Endodermal cell (in vitro differentiated cells): ENCODE results near the gene COQ5. TPM values are rescaled to one million over a fixed set of nuclear protein-coding genes. Genes with fewer than 3 reads are reported as not detected.

Experiments
- DNase-seq: peaks from one replicate; pipeline ENCODE4 v3.0.0-alpha.2; 2017
- H3K27ac ChIP-seq: 2 replicates; pipeline ENCODE4 v1.5.1; 2013; ENCODE audit warnings: mild to moderate bottlenecking, low read depth, low read length, moderate library complexity
- H3K27me3 ChIP-seq: 2 replicates; pipeline ENCODE4 v1.6.1; 2013; ENCODE audit warnings: mild to moderate bottlenecking, low read length, moderate library complexity; ENCODE audit not compliant: insufficient read depth, control insufficient read depth, poor library complexity, severe bottlenecking
- H3K36me3 ChIP-seq: 2 replicates; pipeline ENCODE4 v1.7.0; 2013; ENCODE audit warnings: mild to moderate bottlenecking, low read length, moderate library complexity; ENCODE audit not compliant: control insufficient read depth, insufficient read depth
- H3K4me1 ChIP-seq: one replicate; pipeline ENCODE4 v1.7.0; 2013; ENCODE audit warnings: low read length; ENCODE audit not compliant: control insufficient read depth, insufficient read depth
- H3K4me3 ChIP-seq: 2 replicates; pipeline ENCODE4 v1.5.1; 2013; ENCODE audit warnings: mild to moderate bottlenecking, low read length, moderate library complexity
- H3K9ac ChIP-seq: 2 replicates; pipeline ENCODE4 v1.6.1; 2013; ENCODE audit warnings: mild to moderate bottlenecking, low read length, moderate library complexity; ENCODE audit not compliant: poor library complexity, severe bottlenecking; ENCODE audit errors: extremely low read depth
- H3K9me3 ChIP-seq: 2 replicates; pipeline ENCODE4 v1.6.1; 2013; ENCODE audit warnings: mild to moderate bottlenecking, low read length, moderate library complexity; ENCODE audit not compliant: control insufficient read depth
- H3K27ac Mint-ChIP-seq: 2 replicates; pipeline ENCODE4 v1.8.0; 2020; ENCODE audit warnings: mixed read lengths
- H3K27me3 Mint-ChIP-seq: 2 replicates; pipeline ENCODE4 v1.8.0; 2021; ENCODE audit warnings: mild to moderate bottlenecking, mixed read lengths; ENCODE audit not compliant: insufficient read depth
- H3K36me3 Mint-ChIP-seq: 2 replicates; pipeline ENCODE4 v1.8.0; 2020; ENCODE audit warnings: low read depth, mixed read lengths
- H3K4me1 Mint-ChIP-seq: 2 replicates; pipeline ENCODE4 v1.8.0; 2020; ENCODE audit warnings: mixed read lengths
- H3K4me3 Mint-ChIP-seq: 2 replicates; pipeline ENCODE4 v1.8.0; 2020; ENCODE audit warnings: mild to moderate bottlenecking, moderate library complexity, mixed read lengths
- H3K9me3 Mint-ChIP-seq: 2 replicates; pipeline ENCODE4 v1.8.0; 2020; ENCODE audit warnings: mild to moderate bottlenecking, mixed read lengths
- WGBS, 2 experiments: methylation state at CpG; one replicate each; pipeline versions ENCODE4 v1.1.5 to v1.1.7; 2013; ENCODE audit warnings: missing lambda C conversion rate in 2 of 2, mixed read lengths in 1 of 2; ENCODE audit not compliant: insufficient coverage in 1 of 2, insufficient read length in 1 of 2; 5-methylcytosine and 5-hydroxymethylcytosine counted together
- total RNA-seq, 2 donors: library from RNA; stranded (reverse); fragmentation: NEBNext Ultra II Directional in 1 of 2; extraction: Animal tissue kit (Norgen Biotek cat#: 25700) in 1 of 2; gene quantifications; 2 replicates in 1 of 2; 3 replicates in 1 of 2; pipeline ENCODE4 v1.2.1, GENCODE V29; 2021
- TF ChIP-seq, protein P1 (sequence below): fragments of 200-600 bp; sonication (generic); conservative IDR thresholded peaks from 2 replicates; pipeline ENCODE4 v1.5.0; 2021; ENCODE audit warnings: antibody characterized with exemption, mild to moderate bottlenecking

Gene COQ5
- total RNA-seq, 2 donors from 2014 or later, result 35.5 to 55.1 TPM

GRCh38 chr12:120536064-120536791 lies 7.3 kb upstream of the COQ5 start:
- H3K27ac ChIP-seq, result no peak overlapping the region
- peak overlapping the region; percentile 75 for H3K9ac ChIP-seq

GRCh38 chr12:120534703-120535655 lies 6.0 kb upstream of the COQ5 start:
- Histone ChIP-seq H3K27ac (peak overlapping the region; percentile 22), H3K27me3 (no peaks in the 10 kb centered on the region), H3K4me3 (peak overlapping the region; percentile 96), H3K4me1 (peaks cover 10% of the 10 kb centered on the region), H3K36me3 (peaks cover 37% of the 10 kb centered on the region), H3K9ac (peak overlapping the region; percentile 75), H3K9me3 (no peaks in the 10 kb centered on the region)
- TF ChIP-seq, protein P1, sequence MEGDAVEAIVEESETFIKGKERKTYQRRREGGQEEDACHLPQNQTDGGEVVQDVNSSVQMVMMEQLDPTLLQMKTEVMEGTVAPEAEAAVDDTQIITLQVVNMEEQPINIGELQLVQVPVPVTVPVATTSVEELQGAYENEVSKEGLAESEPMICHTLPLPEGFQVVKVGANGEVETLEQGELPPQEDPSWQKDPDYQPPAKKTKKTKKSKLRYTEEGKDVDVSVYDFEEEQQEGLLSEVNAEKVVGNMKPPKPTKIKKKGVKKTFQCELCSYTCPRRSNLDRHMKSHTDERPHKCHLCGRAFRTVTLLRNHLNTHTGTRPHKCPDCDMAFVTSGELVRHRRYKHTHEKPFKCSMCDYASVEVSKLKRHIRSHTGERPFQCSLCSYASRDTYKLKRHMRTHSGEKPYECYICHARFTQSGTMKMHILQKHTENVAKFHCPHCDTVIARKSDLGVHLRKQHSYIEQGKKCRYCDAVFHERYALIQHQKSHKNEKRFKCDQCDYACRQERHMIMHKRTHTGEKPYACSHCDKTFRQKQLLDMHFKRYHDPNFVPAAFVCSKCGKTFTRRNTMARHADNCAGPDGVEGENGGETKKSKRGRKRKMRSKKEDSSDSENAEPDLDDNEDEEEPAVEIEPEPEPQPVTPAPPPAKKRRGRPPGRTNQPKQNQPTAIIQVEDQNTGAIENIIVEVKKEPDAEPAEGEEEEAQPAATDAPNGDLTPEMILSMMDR, result peak; percentile 32
- peaks cover 24% of the 10 kb centered on the region for H3K36me3 Mint-ChIP-seq
- WGBS, 2 experiments, result 1% methylated on average over 23 to 51 of the region's 52 CpGs
- H3K9me3 Mint-ChIP-seq, result peaks cover 1% of the 10 kb centered on the region
- H3K27me3 Mint-ChIP-seq, result no peaks in the 10 kb centered on the region
- H3K4me1 Mint-ChIP-seq, result peaks cover 26% of the 10 kb centered on the region
- H3K27ac Mint-ChIP-seq, result peak overlapping the region; percentile 94
- peak overlapping the region; percentile 93 for H3K4me3 Mint-ChIP-seq
- DNase-seq, result peak; percentile 85

More at GRCh38 chr12:120536064-120536791, 7.3 kb upstream of the COQ5 start:
- Histone ChIP-seq H3K36me3 (peaks cover 44% of the 10 kb centered on the region), H3K9me3 (no peaks in the 10 kb centered on the region), H3K4me1 (peaks cover 10% of the 10 kb centered on the region), H3K27me3 (no peaks in the 10 kb centered on the region), H3K4me3 (peak overlapping the region; percentile 96)
- 94 to 96% methylated on average over 10 to 13 of the region's 13 CpGs for WGBS, 2 experiments
- Mint-ChIP-seq H3K27ac (peak overlapping the region; percentile 53), H3K36me3 (peaks cover 34% of the 10 kb centered on the region), H3K4me3 (peak overlapping the region; percentile 93), H3K4me1 (peaks cover 24% of the 10 kb centered on the region), H3K27me3 (no peaks in the 10 kb centered on the region), H3K9me3 (peaks cover 1% of the 10 kb centered on the region)
- no peak for DNase-seq
- TF ChIP-seq, protein P1, result no peak

DNA sequence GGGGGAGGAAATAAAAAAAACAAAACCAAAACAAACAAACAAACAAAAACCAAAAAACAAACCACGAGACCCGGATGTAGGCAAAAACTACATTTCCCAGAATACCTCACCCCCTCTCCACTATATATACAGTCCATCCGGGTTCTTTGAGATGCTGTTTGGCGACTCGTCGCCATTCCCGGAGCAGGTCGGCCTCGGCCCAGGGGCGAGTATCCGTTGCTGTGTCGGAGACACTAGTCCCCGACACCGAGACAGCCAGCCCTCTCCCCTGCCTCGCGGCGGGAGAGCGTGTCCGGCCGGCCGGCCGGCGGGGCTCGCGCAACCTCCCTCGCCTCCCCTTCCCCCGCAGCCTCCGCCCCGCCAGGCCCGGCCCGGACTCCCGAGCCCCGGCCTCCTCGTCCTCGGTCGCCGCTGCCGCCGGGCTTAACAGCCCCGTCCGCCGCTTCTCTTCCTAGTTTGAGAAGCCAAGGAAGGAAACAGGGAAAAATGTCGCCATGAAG lies 5.3 kb upstream of the COQ5 start, which contains the start of gene RNF10:
RNF10 (plus strand) TSS at position 154 of the 500 bp plus-strand sequence. CDS start 456 bp downstream, outside the sequence.
- Mint-ChIP-seq H3K4me1 (peaks cover 33% of the 10 kb centered on the region), H3K4me3 (peak within 1 kb of the TSS; percentile 93), H3K9me3 (peaks cover 1% of the 10 kb centered on the region), H3K27ac (peak within 1 kb of the TSS; percentile 94), H3K36me3 (peaks cover 19% of the 10 kb centered on the region), H3K27me3 (no peaks in the 10 kb centered on the region)
- Histone ChIP-seq H3K27ac (peak within 1 kb of the TSS; percentile 22), H3K4me1 (peaks cover 17% of the 10 kb centered on the region), H3K9me3 (no peaks in the 10 kb centered on the region), H3K9ac (peak within 1 kb of the TSS; percentile 75), H3K36me3 (peaks cover 30% of the 10 kb centered on the region), H3K4me3 (peak within 1 kb of the TSS; percentile 96), H3K27me3 (no peaks in the 10 kb centered on the region)
- WGBS, 2 experiments, result 0% methylated on average over 12 to 43 of the region's 43 CpGs
- peak; percentile 94 for DNase-seq
- TF ChIP-seq, protein P1, result no peak
